ENCODE measurements around the gene KCNC4. TPM values are rescaled to one million over a fixed set of nuclear protein-coding genes. Genes with fewer than 3 reads are reported as not detected.

Gene KCNC4
- total and polyA plus RNA-seq, 2 experiments from 2014 or later, result 8.9 to 12.1 TPM

GRCh38 chr1:110205591-110206155 lies 4.4 kb upstream of the KCNC4 start:
- Histone ChIP-seq H3F3A (ENCODE audit: insufficient read depth) (peaks cover 22% of the 10 kb centered on the region), H3K9ac (no peak overlapping the region), H3K27ac (no peak overlapping the region), H3K79me2 (ENCODE audit: insufficient read depth) (peaks cover 1% of the 10 kb centered on the region), H4K20me1 (ENCODE audit: insufficient read depth) (no peaks in the 10 kb centered on the region), H3K4me1 (ENCODE audit: insufficient read depth) (peaks cover 12% of the 10 kb centered on the region), H3K9me3 (ENCODE audit: low read depth) (no peaks in the 10 kb centered on the region), H3K9me2 (ENCODE audit: insufficient read depth) (no peaks in the 10 kb centered on the region), H3K4me2 (ENCODE audit: unreplicated experiment) (no peak overlapping the region), H3K4me3 (no peak overlapping the region), H2AFZ (no peak overlapping the region), H3K36me3 (ENCODE audit: low read depth) (no peaks in the 10 kb centered on the region), H3K27me3 (replicated peaks; ENCODE audit: insufficient read depth) (no peaks in the 10 kb centered on the region)
- in situ Hi-C loops (cut with MboI), result loop anchor here (10.0 kb wide), 1 partner anchor 289 kb away; no protein-coding TSS in a partner anchor
- TF ChIP-seq EZH2 (IDR thresholded peaks at IDR 0.05; ENCODE audit: insufficient read depth, poor library complexity, severe bottlenecking), result no peak
- no peak for TF ChIP-seq EZH2phosphoT487 (IDR thresholded peaks at IDR 0.05; ENCODE audit: insufficient read depth, low read depth)
- WGBS, 2 experiments (ENCODE audit: low coverage in 1 of 2, low lambda C conversion rate in 2 of 2, missing lambda C conversion rate in 2 of 2), result 90 to 95% methylated on average over 6 of the region's 6 CpGs
- DNase-seq, result no peak

GRCh38 chr1:110206261-110206920 lies 3.7 kb upstream of the KCNC4 start:
- no peak overlapping the region for H3K9ac ChIP-seq
- DNase-seq, result no peak
- in situ Hi-C loops (cut with MboI), result loop anchor here (10.0 kb wide), 1 partner anchor 288 kb away; no protein-coding TSS in a partner anchor
- TF ChIP-seq EZH2phosphoT487 (IDR thresholded peaks at IDR 0.05; ENCODE audit: insufficient read depth, low read depth) (no peak), EZH2 (IDR thresholded peaks at IDR 0.05; ENCODE audit: insufficient read depth, poor library complexity, severe bottlenecking) (no peak)
- no peaks in the 10 kb centered on the region for H3K9me2 ChIP-seq (ENCODE audit: insufficient read depth)
- no peaks in the 10 kb centered on the region for H4K20me1 ChIP-seq (ENCODE audit: insufficient read depth)
- H3F3A ChIP-seq (ENCODE audit: insufficient read depth), result peaks cover 22% of the 10 kb centered on the region
- H3K27me3 ChIP-seq (replicated peaks; ENCODE audit: insufficient read depth), result no peaks in the 10 kb centered on the region
- H3K27ac ChIP-seq, result no peak overlapping the region
- H3K36me3 ChIP-seq (ENCODE audit: low read depth), result no peaks in the 10 kb centered on the region
- H3K4me3 ChIP-seq, result no peak overlapping the region
- peaks cover 8% of the 10 kb centered on the region for H3K79me2 ChIP-seq (ENCODE audit: insufficient read depth)
- whole genome bisulfite sequencing, 2 experiments (ENCODE audit: low coverage in 1 of 2, low lambda C conversion rate in 2 of 2, missing lambda C conversion rate in 2 of 2), result 82 to 84% methylated on average over 11 of the region's 11 CpGs
- no peak overlapping the region for H3K4me2 ChIP-seq (ENCODE audit: unreplicated experiment)
- H3K4me1 ChIP-seq (ENCODE audit: insufficient read depth), result peaks cover 8% of the 10 kb centered on the region
- no peaks in the 10 kb centered on the region for H3K9me3 ChIP-seq (ENCODE audit: low read depth)
- H2AFZ ChIP-seq, result no peak overlapping the region

- in situ Hi-C loops (cut with MboI), result loop anchor here (10.0 kb wide), 1 partner anchor 287 kb away; no protein-coding TSS in a partner anchor
- H3K9me2 ChIP-seq (ENCODE audit: insufficient read depth), result no peaks in the 10 kb centered on the region
- no peak for TF ChIP-seq EZH2 (IDR thresholded peaks at IDR 0.05; ENCODE audit: insufficient read depth, poor library complexity, severe bottlenecking)
- no peak for TF ChIP-seq EZH2phosphoT487 (IDR thresholded peaks at IDR 0.05; ENCODE audit: insufficient read depth, low read depth)
- no peak overlapping the region for H3K4me3 ChIP-seq
- WGBS, 2 experiments (ENCODE audit: low coverage in 1 of 2, low lambda C conversion rate in 2 of 2, missing lambda C conversion rate in 2 of 2), result 21 to 23% methylated on average over 5 of the region's 5 CpGs
- H3F3A ChIP-seq (ENCODE audit: insufficient read depth), result peaks cover 22% of the 10 kb centered on the region
- peaks cover 15% of the 10 kb centered on the region for H3K4me1 ChIP-seq (ENCODE audit: insufficient read depth)
- H3K4me2 ChIP-seq (ENCODE audit: unreplicated experiment), result no peak overlapping the region
- DNase-seq, result peak; percentile 71
- H3K9me3 ChIP-seq (ENCODE audit: low read depth), result no peaks in the 10 kb centered on the region
- peaks cover 23% of the 10 kb centered on the region for H3K79me2 ChIP-seq (ENCODE audit: insufficient read depth)
- H3K36me3 ChIP-seq (ENCODE audit: low read depth), result no peaks in the 10 kb centered on the region
- no peaks in the 10 kb centered on the region for H3K27me3 ChIP-seq (replicated peaks; ENCODE audit: insufficient read depth)
- H4K20me1 ChIP-seq (ENCODE audit: insufficient read depth), result no peaks in the 10 kb centered on the region
- H3K9ac ChIP-seq, result no peak overlapping the region
- H2AFZ ChIP-seq, result no peak overlapping the region
- no peak overlapping the region for H3K27ac ChIP-seq
These were observed 2.3 kb upstream of the KCNC4 start for GRCh38 chr1:110207831-110208230.

GRCh38 chr1:110208916-110209645 lies 1.0 kb upstream of the KCNC4 start:
- H3K9me2 ChIP-seq (ENCODE audit: insufficient read depth), result no peaks in the 10 kb centered on the region
- peaks cover 35% of the 10 kb centered on the region for H3K79me2 ChIP-seq (ENCODE audit: insufficient read depth)
- DNase-seq, result no peak
- TF ChIP-seq EZH2 (IDR thresholded peaks at IDR 0.05; ENCODE audit: insufficient read depth, poor library complexity, severe bottlenecking), result no peak
- TF ChIP-seq EZH2phosphoT487 (IDR thresholded peaks at IDR 0.05; ENCODE audit: insufficient read depth, low read depth), result no peak
- peak overlapping the region; percentile 94 for H2AFZ ChIP-seq
- H3K4me2 ChIP-seq (ENCODE audit: unreplicated experiment), result peak overlapping the region; percentile 79
- 71 to 76% methylated on average over 7 of the region's 7 CpGs for WGBS, 2 experiments (ENCODE audit: low coverage in 1 of 2, low lambda C conversion rate in 2 of 2, missing lambda C conversion rate in 2 of 2)
- H3K4me3 ChIP-seq, result peak overlapping the region; percentile 83
- H3F3A ChIP-seq (ENCODE audit: insufficient read depth), result peaks cover 13% of the 10 kb centered on the region
- peaks cover 19% of the 10 kb centered on the region for H3K4me1 ChIP-seq (ENCODE audit: insufficient read depth)
- no peaks in the 10 kb centered on the region for H3K9me3 ChIP-seq (ENCODE audit: low read depth)
- in situ Hi-C loops (cut with MboI), result loop anchor here (10.0 kb wide), 1 partner anchor 286 kb away; no protein-coding TSS in a partner anchor
- H4K20me1 ChIP-seq (ENCODE audit: insufficient read depth), result no peaks in the 10 kb centered on the region
- no peaks in the 10 kb centered on the region for H3K27me3 ChIP-seq (replicated peaks; ENCODE audit: insufficient read depth)
- peak overlapping the region; percentile 81 for H3K9ac ChIP-seq
- no peak overlapping the region for H3K27ac ChIP-seq
- no peaks in the 10 kb centered on the region for H3K36me3 ChIP-seq (ENCODE audit: low read depth)
